ENCODE measurements around the gene EVPL.

GRCh38 chr17:76048711-76049110 is 21.6 kb upstream of the EVPL start:
- TF ChIP-seq POLR2AphosphoS5 (IDR thresholded peaks at IDR 0.05; ENCODE audit: low read depth): no peak
- TF ChIP-seq EZH2phosphoT487 (IDR thresholded peaks at IDR 0.05; ENCODE audit: unreplicated experiment): no peak
- TF ChIP-seq EZH2 (IDR thresholded peaks at IDR 0.05; ENCODE audit: low read depth, unreplicated experiment): no peak
- no peak for TF ChIP-seq ETS1 (IDR thresholded peaks at IDR 0.05)
- TF ChIP-seq CREB1 (CRISPR knock-in tag; IDR thresholded peaks at IDR 0.05; ENCODE audit: low read depth): no peak
- TF ChIP-seq CTCF (conservative IDR thresholded peaks at IDR 0.05; ENCODE audit: low read depth in 2 of 2): no peak
- no peak for TF ChIP-seq JUNB (IDR thresholded peaks at IDR 0.05; ENCODE audit: unreplicated experiment)
- no peak for TF ChIP-seq REST (IDR thresholded peaks at IDR 0.05; ENCODE audit: unreplicated experiment)
- no peak for TF ChIP-seq ZNF114 (CRISPR knock-in tag; IDR thresholded peaks at IDR 0.05)
- TF ChIP-seq ZNF462 (CRISPR knock-in tag; IDR thresholded peaks at IDR 0.05): no peak
- TF ChIP-seq STAT1 (IDR thresholded peaks at IDR 0.05; ENCODE audit: unreplicated experiment): no peak
- TF ChIP-seq ZNF331 (CRISPR knock-in tag; IDR thresholded peaks at IDR 0.05; ENCODE audit: low read depth): no peak

All from GM23338 (cell line).